ENCODE measurements around the gene SOX6.

DNA sequence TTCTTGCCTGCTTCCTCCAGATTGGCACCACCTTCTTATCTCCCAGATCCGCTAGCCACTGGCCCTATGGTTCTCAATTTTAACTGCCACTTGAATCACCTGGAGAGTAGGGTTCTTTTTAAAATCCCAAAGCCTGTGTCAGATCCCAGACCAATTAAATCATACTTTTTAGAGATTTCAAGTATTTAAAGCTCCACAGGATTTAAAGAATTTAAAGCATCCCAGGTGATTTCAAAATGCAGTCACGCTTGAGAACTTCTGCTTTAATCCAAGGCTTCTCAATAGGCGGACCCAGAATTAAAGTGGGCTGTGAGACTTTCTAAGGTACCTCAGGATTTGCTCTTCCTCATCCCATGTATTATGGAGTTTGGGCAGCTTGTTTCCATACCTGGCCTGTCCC is 400.0 kb downstream of the SOX6 start:
- TF ChIP-seq POLR2A (IDR thresholded peaks at IDR 0.05; ENCODE audit: low read depth, low read length) (no peak), PAX5 (IDR thresholded peaks at IDR 0.05; ENCODE audit: insufficient read depth, low read length, severe bottlenecking) (no peak), POLR2AphosphoS5 (IDR thresholded peaks at IDR 0.05; ENCODE audit: low read depth, low read length) (no peak)

Data from GM12891 (cell line).